GM19099 (cell line): ENCODE data around the gene ADIG.

Experiments used
- POLR2A ChIP-seq: IDR thresholded peaks from 3 replicates; pipeline ENCODE4 v1.6.1; 2011; ENCODE audit warnings: low read depth; ENCODE audit not compliant: insufficient read length; ENCODE audit errors: extremely low read depth

ADIG gene

GRCh38 chr20:38581013-38581412, at the start of gene ADIG:
TSS of gene ADIG (plus strand) at chr20:38581197. CDS start at chr20:38581251, 54 bp downstream.
- TF ChIP-seq POLR2A, result no peak

- TF ChIP-seq POLR2A, result no peak
Observed at GRCh38 chr20:38534756-38535155, 46.2 kb upstream of the ADIG start.

- TF ChIP-seq POLR2A, result no peak
Observed at GRCh38 chr20:38536310-38536709, 44.7 kb upstream of the ADIG start.

- no peak for TF ChIP-seq POLR2A
Observed at GRCh38 chr20:38537176-38537575, 43.8 kb upstream of the ADIG start.

- no peak for TF ChIP-seq POLR2A
Observed at GRCh38 chr20:38538789-38539188, 42.2 kb upstream of the ADIG start.

- no peak for TF ChIP-seq POLR2A
Observed at GRCh38 chr20:38543014-38543906, 37.7 kb upstream of the ADIG start.

GRCh38 chr20:38545771-38546170, 35.2 kb upstream of the ADIG start:
- no peak for TF ChIP-seq POLR2A

GRCh38 chr20:38547288-38548085, 33.5 kb upstream of the ADIG start:
- TF ChIP-seq POLR2A, result no peak

- TF ChIP-seq POLR2A, result no peak
Observed at GRCh38 chr20:38548356-38549083, 32.5 kb upstream of the ADIG start.

- TF ChIP-seq POLR2A, result no peak
Observed at GRCh38 chr20:38550274-38550673, 30.7 kb upstream of the ADIG start.

GRCh38 chr20:38551056-38551626, 29.9 kb upstream of the ADIG start:
- no peak for TF ChIP-seq POLR2A

- no peak for TF ChIP-seq POLR2A
Observed at GRCh38 chr20:38554986-38555385, 26.0 kb upstream of the ADIG start.

GRCh38 chr20:38555395-38555794, 25.6 kb upstream of the ADIG start:
- TF ChIP-seq POLR2A, result no peak

GRCh38 chr20:38557174-38557573, 23.8 kb upstream of the ADIG start:
- TF ChIP-seq POLR2A, result no peak
